Motor neuron (in vitro differentiated cells): ENCODE results near the gene ARHGAP10. TPM values are rescaled to one million over a fixed set of nuclear protein-coding genes. Genes with fewer than 3 reads are reported as not detected.

Source experiments
- ATAC-seq, 8 experiments: fragments of 200-7000 bp; cut with Tn5 transposase; replicated peaks in 6 of 8; 2 replicates each; pipeline ENCODE4 v1.8.0; 2021; ENCODE audit warnings: mild to moderate bottlenecking in 8 of 8, moderate library complexity in 8 of 8
- H3K27ac ChIP-seq, 2 donors: fragments of 250-450 bp; sonication (Bioruptor Pico); 2 replicates each; pipeline ENCODE4 v1.9.0; 2021; ENCODE audit warnings: antibody characterized with exemption in 2 of 2, mild to moderate bottlenecking in 2 of 2, moderate library complexity in 1 of 2
- H3K4me1 ChIP-seq, 2 donors: fragments of 250-450 bp; sonication (Bioruptor Pico); replicated peaks in 1 of 2; 2 replicates each; pipeline ENCODE4 v1.6.1; 2021; ENCODE audit warnings: antibody characterized with exemption in 2 of 2, mild to moderate bottlenecking in 2 of 2, moderate library complexity in 1 of 2
- H3K4me3 ChIP-seq, 5 donors: fragments of 250-450 bp; sonication (Bioruptor Pico); 2 replicates each; pipeline ENCODE4 v1.9.0; 2021; ENCODE audit warnings: antibody characterized with exemption in 5 of 5, mild to moderate bottlenecking in 5 of 5, moderate library complexity in 4 of 5
- WGBS, 10 experiments: fragments of 450-650 bp; shearing (Covaris generic); methylation state at CpG; one replicate each; pipeline ENCODE4 v1.0.0; 2022; 5-methylcytosine and 5-hydroxymethylcytosine counted together
- in situ Hi-C, 9 experiments: fragments of 400-800 bp; cut with MboI; loops; one replicate each; pipeline ENCODE4 v1.15.0; 2021; ENCODE audit warnings: low sequenced_read_pairs in 9 of 9, low pct_unique_long_range_greater_than_20kb in 2 of 9; ENCODE audit not compliant: unreplicated experiment in 9 of 9
- total RNA-seq, 8 experiments: library from RNA; unstranded; fragments of 300-600 nt; gene quantifications; 2 replicates each; pipeline versions ENCODE4 v1.2.3 to v1.2.4, GENCODE V29; 2022

ARHGAP10 gene
- total RNA-seq, 8 experiments from 2014 or later, result 1.6 to 16.1 (median 8.2) TPM

- 57 to 100% (median 90%) methylated on average over 1 of the region's 3 CpGs; no CpG with 5 or more reads in 6 of the 10 experiments for WGBS, 10 experiments
- H3K27ac ChIP-seq, result peak overlapping the region in 1 of 2 donors; percentile 65
- peak in 1 of 8 experiments; percentile 23 for ATAC-seq
- in situ Hi-C loops, result no loop called here
- H3K4me1 ChIP-seq, result peaks cover 15 to 19% of the 10 kb centered on the region in 2 donors
- H3K4me3 ChIP-seq, result no peak overlapping the region
Measured at GRCh38 chr4:148029781-148030180, 297.9 kb downstream of the ARHGAP10 start.

GRCh38 chr4:148030193-148030873 lies 298.4 kb downstream of the ARHGAP10 start:
- ATAC-seq, result peak in 5 of 8 experiments; percentile 50 to 88 (median 57)
- in situ Hi-C loops, result no loop called here
- Histone ChIP-seq H3K27ac (peak overlapping the region; percentile 27 to 65), H3K4me1 (peaks cover 15 to 19% of the 10 kb centered on the region in 2 donors), H3K4me3 (no peak overlapping the region)
- WGBS, 10 experiments, result 25 to 100% (median 50%) methylated on average over 1 to 2 of the region's 2 CpGs; no CpG with 5 or more reads in 1 of the 10 experiments

- 0 to 100% (median 40%) methylated on average over 1 of the region's 1 CpG; no CpG with 5 or more reads in 3 of the 10 experiments for WGBS, 10 experiments
- ATAC-seq, result no peak
- no peak overlapping the region for H3K4me3 ChIP-seq
- in situ Hi-C loops, result no loop called here
- no peak overlapping the region for H3K27ac ChIP-seq
- H3K4me1 ChIP-seq, result peaks cover 11 to 13% of the 10 kb centered on the region in 2 donors
Measured at GRCh38 chr4:148034813-148035212, 302.9 kb downstream of the ARHGAP10 start.

- no peaks in the 10 kb centered on the region for H3K4me1 ChIP-seq
- in situ Hi-C loops, result no loop called here
- no peak overlapping the region for H3K4me3 ChIP-seq
- WGBS, 10 experiments, result 68 to 100% (median 84%) methylated on average over 1 to 7 of the region's 7 CpGs
- no peak for ATAC-seq
- H3K27ac ChIP-seq, result no peak overlapping the region
Measured at GRCh38 chr4:148041606-148042329, 309.9 kb downstream of the ARHGAP10 start.

- Histone ChIP-seq H3K4me1 (peaks cover 4 to 10% of the 10 kb centered on the region in 2 donors), H3K4me3 (no peak overlapping the region), H3K27ac (no peak overlapping the region)
- 73 to 100% (median 83%) methylated on average over 1 to 6 of the region's 9 CpGs; no CpG with 5 or more reads in 1 of the 10 experiments for WGBS, 10 experiments
- ATAC-seq, result no peak
- in situ Hi-C loops, result no loop called here
Measured at GRCh38 chr4:148044089-148044911, 312.4 kb downstream of the ARHGAP10 start.

GRCh38 chr4:148044912-148045352 lies 313.0 kb downstream of the ARHGAP10 start:
- Histone ChIP-seq H3K27ac (no peak overlapping the region), H3K4me3 (no peak overlapping the region), H3K4me1 (peaks cover 4 to 10% of the 10 kb centered on the region in 2 donors)
- WGBS, 10 experiments, result 46 to 100% (median 83%) methylated on average over 1 to 4 of the region's 4 CpGs; no CpG with 5 or more reads in 3 of the 10 experiments
- ATAC-seq, result peak in 2 of 8 experiments; percentile 34 to 53
- in situ Hi-C loops, result no loop called here

- H3K4me3 ChIP-seq, result no peak overlapping the region
- in situ Hi-C loops, result no loop called here
- ATAC-seq, result peak in 5 of 8 experiments; percentile 58 to 85 (median 83)
- 27 to 100% (median 62%) methylated on average over 1 to 4 of the region's 4 CpGs for WGBS, 10 experiments
- peaks cover 4 to 10% of the 10 kb centered on the region in 2 donors for H3K4me1 ChIP-seq
- H3K27ac ChIP-seq, result no peak overlapping the region
Measured at GRCh38 chr4:148048598-148048997, 316.7 kb downstream of the ARHGAP10 start.

GRCh38 chr4:148051403-148051802 lies 319.5 kb downstream of the ARHGAP10 start:
- Histone ChIP-seq H3K4me1 (peaks cover 4 to 10% of the 10 kb centered on the region in 2 donors), H3K4me3 (no peak overlapping the region), H3K27ac (no peak overlapping the region)
- WGBS, 10 experiments, result 40 to 100% (median 94%) methylated on average over 1 to 4 of the region's 4 CpGs; no CpG with 5 or more reads in 2 of the 10 experiments
- in situ Hi-C loops, result no loop called here
- no peak for ATAC-seq

- Histone ChIP-seq H3K4me3 (no peak overlapping the region), H3K27ac (no peak overlapping the region), H3K4me1 (peaks cover 4 to 10% of the 10 kb centered on the region in 2 donors)
- in situ Hi-C loops, result no loop called here
- no peak for ATAC-seq
Measured at GRCh38 chr4:148052448-148052847, 320.6 kb downstream of the ARHGAP10 start.

GRCh38 chr4:148053298-148054003 lies 321.6 kb downstream of the ARHGAP10 start:
- Histone ChIP-seq H3K27ac (no peak overlapping the region), H3K4me1 (peaks cover 5 to 9% of the 10 kb centered on the region in 2 donors), H3K4me3 (no peak overlapping the region)
- WGBS, 10 experiments, result 73 to 100% (median 85%) methylated on average over 1 to 7 of the region's 11 CpGs; no CpG with 5 or more reads in 2 of the 10 experiments
- peak in 1 of 8 experiments; percentile 49 for ATAC-seq
- in situ Hi-C loops, result no loop called here

- 60 to 100% (median 86%) methylated on average over 1 to 3 of the region's 3 CpGs; no CpG with 5 or more reads in 3 of the 10 experiments for WGBS, 10 experiments
- in situ Hi-C loops, result no loop called here
Measured at GRCh38 chr4:148054275-148054674, 322.4 kb downstream of the ARHGAP10 start.

GRCh38 chr4:148055844-148056243 lies 324.0 kb downstream of the ARHGAP10 start:
- in situ Hi-C loops, result no loop called here
- 20 to 100% (median 84%) methylated on average over 1 to 5 of the region's 6 CpGs; no CpG with 5 or more reads in 4 of the 10 experiments for WGBS, 10 experiments

More at GRCh38 chr4:148054275-148054674, 322.4 kb downstream of the ARHGAP10 start:
- H3K4me1 ChIP-seq, result peaks cover under 1 to 5% of the 10 kb centered on the region in 2 donors
- H3K27ac ChIP-seq, result no peak overlapping the region
- H3K4me3 ChIP-seq, result no peak overlapping the region
- ATAC-seq, result peak in 1 of 8 experiments; percentile 46

More at GRCh38 chr4:148055844-148056243, 324.0 kb downstream of the ARHGAP10 start:
- Histone ChIP-seq H3K4me1 (peaks cover 5 to 9% of the 10 kb centered on the region in 2 donors), H3K4me3 (no peak overlapping the region), H3K27ac (no peak overlapping the region)
- no peak for ATAC-seq
